Activated CD4-positive, alpha-beta T cell treated with anti-CD3 and anti-CD28 coated beads, Interleukin-2, amount 10 ng/mL, durations not matched to agents 7 days and 5 days (primary cell): ENCODE measurements around the gene TRAPPC12. TPM values are rescaled to one million over a fixed set of nuclear protein-coding genes. Genes with fewer than 3 reads are reported as not detected.

Source experiments
- CTCF ChIA-PET: fragments of 350-600 bp; sonication (Branson Sonifier 250); formaldehyde crosslinking; loops from one replicate; lab custom pipeline; 2021; ENCODE audit warnings: antibody characterized with exemption; lab: Charles Lee
- POLR2A ChIA-PET: fragments of 350-600 bp; sonication (Branson Sonifier 250); formaldehyde crosslinking; loops from one replicate; lab custom pipeline; 2021; ENCODE audit warnings: antibody characterized with exemption; lab: Charles Lee
- DNase-seq: peaks from one replicate; pipeline ENCODE4 v3.0.0-alpha.2; 2020
- H3K27ac Mint-ChIP-seq: one replicate; pipeline ENCODE4 v1.8.0; 2021; ENCODE audit warnings: mild to moderate bottlenecking, moderate library complexity, mixed read lengths
- H3K27me3 Mint-ChIP-seq: one replicate; pipeline ENCODE4 v1.8.0; 2021; ENCODE audit warnings: mixed read lengths
- H3K36me3 Mint-ChIP-seq: one replicate; pipeline ENCODE4 v1.8.0; 2021; ENCODE audit warnings: low read depth, mixed read lengths
- H3K4me1 Mint-ChIP-seq: one replicate; pipeline ENCODE4 v1.8.0; 2021; ENCODE audit warnings: mixed read lengths
- H3K4me3 Mint-ChIP-seq: one replicate; pipeline ENCODE4 v1.8.0; 2021; ENCODE audit warnings: mild to moderate bottlenecking, moderate library complexity, mixed read lengths
- H3K9me3 Mint-ChIP-seq: one replicate; pipeline ENCODE4 v1.8.0; 2021; ENCODE audit warnings: mixed read lengths
- total RNA-seq, 2 experiments: library from RNA; stranded (reverse); gene quantifications; one replicate each; pipeline ENCODE4 v1.2.3, GENCODE V29; 2021

TRAPPC12 gene
- total RNA-seq, 2 experiments from 2014 or later, result 84.0 to 88.0 TPM

DNA sequence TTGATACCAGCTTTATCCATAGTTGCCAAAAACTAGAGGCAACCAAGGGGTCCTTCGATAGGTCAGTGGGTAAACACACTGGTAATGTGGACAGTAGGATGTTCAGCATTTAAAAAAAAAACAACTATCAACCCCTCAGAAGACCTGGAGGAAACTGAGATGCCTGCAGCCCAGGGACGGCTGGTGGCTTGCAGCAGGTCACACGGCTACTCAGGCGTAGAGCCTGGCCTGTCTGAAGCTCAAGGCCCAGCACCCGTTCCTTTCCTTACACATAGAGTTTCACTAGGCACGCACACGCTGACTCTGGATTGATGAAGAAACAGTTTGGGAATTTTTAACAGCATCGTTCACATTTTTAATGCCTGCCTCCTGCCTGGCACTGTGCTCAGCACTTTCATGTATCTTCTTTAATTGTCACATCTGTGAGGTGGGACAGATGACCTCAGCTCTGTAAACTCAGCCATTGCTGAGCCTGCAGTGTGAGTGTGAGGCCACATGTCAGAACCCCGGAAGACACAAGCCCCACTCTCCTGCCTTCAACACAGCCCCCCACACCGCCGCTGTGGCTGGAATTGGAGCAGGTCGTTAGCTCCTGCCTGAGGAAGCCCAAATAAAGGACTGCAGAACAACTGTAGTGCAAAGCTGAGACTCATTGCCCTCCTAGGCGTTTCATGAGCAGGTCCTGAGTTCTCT is 40.7 kb downstream of the TRAPPC12 start:
- no peak overlapping the region for H3K4me3 Mint-ChIP-seq
- H3K27ac Mint-ChIP-seq, result no peak overlapping the region
- H3K27me3 Mint-ChIP-seq, result no peaks in the 10 kb centered on the region
- DNase-seq, result no peak
- H3K9me3 Mint-ChIP-seq, result no peaks in the 10 kb centered on the region
- ChIA-PET CTCF (interaction anchor here (0.8 to 1.4 kb wide), 4 partner anchors 7 to 26 kb away, joined by 3 to 6 read pairs (median 4); no protein-coding TSS in a partner anchor), POLR2A (no interaction called here)
- peaks cover 20% of the 10 kb centered on the region for H3K36me3 Mint-ChIP-seq
- peaks cover 2% of the 10 kb centered on the region for H3K4me1 Mint-ChIP-seq

GRCh38 chr2:3420769-3421397 is 41.4 kb downstream of the TRAPPC12 start:
- ChIA-PET CTCF (interaction anchor here (0.6 to 1.4 kb wide), 4 partner anchors 12 to 798 kb away, joined by 3 to 6 read pairs (median 4); no protein-coding TSS in a partner anchor), POLR2A (no interaction called here)
- no peaks in the 10 kb centered on the region for H3K9me3 Mint-ChIP-seq
- H3K4me3 Mint-ChIP-seq, result no peak overlapping the region
- H3K4me1 Mint-ChIP-seq, result peaks cover 2% of the 10 kb centered on the region
- DNase-seq, result no peak
- peaks cover 21% of the 10 kb centered on the region for H3K36me3 Mint-ChIP-seq
- no peak overlapping the region for H3K27ac Mint-ChIP-seq
- H3K27me3 Mint-ChIP-seq, result no peaks in the 10 kb centered on the region

GRCh38 chr2:3421580-3421979 is 42.1 kb downstream of the TRAPPC12 start:
- ChIA-PET POLR2A (no interaction called here), CTCF (interaction anchor here (1.2 kb wide), 1 partner anchor 20 kb away, joined by 4 read pairs; no protein-coding TSS in a partner anchor)
- no peaks in the 10 kb centered on the region for H3K27me3 Mint-ChIP-seq
- H3K9me3 Mint-ChIP-seq, result no peaks in the 10 kb centered on the region
- H3K36me3 Mint-ChIP-seq, result peaks cover 21% of the 10 kb centered on the region
- peaks cover 2% of the 10 kb centered on the region for H3K4me1 Mint-ChIP-seq
- DNase-seq, result no peak
- no peak overlapping the region for H3K27ac Mint-ChIP-seq
- H3K4me3 Mint-ChIP-seq, result no peak overlapping the region

DNA sequence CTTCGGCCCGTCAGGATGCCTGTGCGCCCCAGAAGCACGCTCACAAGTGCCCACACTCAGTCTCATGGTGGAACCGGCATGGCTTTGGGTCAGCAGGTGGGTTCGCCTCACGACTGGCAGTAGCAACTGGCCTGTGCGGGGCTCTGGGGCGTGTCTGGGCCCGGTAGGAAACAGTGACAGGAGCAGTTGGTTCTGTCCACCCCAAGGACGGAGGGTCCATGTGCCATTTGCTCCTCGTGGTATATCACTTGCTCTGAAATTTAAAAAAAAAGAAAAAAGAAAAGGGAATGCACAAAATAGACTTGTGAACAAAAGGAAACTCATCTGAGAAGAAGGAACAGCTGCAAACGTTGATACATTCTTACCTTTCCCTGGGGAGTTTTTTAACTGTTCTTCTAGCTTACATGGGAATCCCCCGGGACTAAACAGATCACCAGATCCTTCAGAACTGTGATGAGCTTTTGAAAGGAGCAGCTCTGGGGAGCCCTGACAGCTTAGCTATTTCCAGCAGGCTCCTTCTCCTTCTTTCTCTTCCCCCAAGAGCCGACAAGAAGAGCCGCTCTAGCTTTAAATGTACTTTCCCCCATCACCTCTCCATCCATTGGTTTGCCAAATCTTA is 42.8 kb downstream of the TRAPPC12 start:
- ChIA-PET CTCF (interaction anchor here (1.0 to 1.5 kb wide), 3 partner anchors 20 to 32 kb away, joined by 3 to 4 read pairs (median 3); no protein-coding TSS in a partner anchor), POLR2A (no interaction called here)
- Mint-ChIP-seq H3K9me3 (no peaks in the 10 kb centered on the region), H3K4me1 (peaks cover 2% of the 10 kb centered on the region), H3K27me3 (no peaks in the 10 kb centered on the region), H3K4me3 (no peak overlapping the region), H3K27ac (no peak overlapping the region), H3K36me3 (peaks cover 23% of the 10 kb centered on the region)
- DNase-seq, result no peak

DNA sequence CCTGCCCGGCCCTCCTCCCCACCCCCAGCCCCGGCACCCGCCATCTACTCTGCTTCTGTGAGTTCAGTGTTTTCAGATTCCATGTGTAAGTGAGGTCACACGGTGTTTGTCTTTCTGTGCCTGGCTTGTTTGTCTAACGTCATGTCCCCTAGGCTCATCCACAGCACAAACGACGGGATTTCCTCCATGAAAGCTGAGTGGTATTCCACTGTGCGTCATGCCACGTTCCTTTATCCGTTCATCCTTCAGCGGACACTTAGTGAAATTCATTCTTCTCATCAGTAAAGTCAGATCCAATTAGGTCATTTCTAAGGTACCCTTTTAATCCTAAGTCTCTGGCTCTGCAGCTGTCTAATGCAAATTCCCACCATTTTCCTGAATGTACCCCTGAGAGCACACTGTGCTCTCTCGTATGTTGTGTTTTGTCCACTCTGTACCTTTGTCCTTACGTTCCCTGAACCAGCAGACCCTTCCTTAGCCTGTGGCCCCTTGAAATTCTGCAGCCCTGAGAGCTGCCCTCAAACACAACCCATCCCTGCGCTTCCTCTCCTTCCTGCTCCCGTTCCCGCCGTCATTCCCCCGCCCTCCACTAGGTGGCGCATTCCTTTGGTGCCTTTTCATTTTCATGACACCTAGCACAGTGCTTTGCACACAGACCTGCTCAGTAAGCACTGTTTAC is 44.1 kb downstream of the TRAPPC12 start:
- H3K9me3 Mint-ChIP-seq, result no peaks in the 10 kb centered on the region
- H3K4me1 Mint-ChIP-seq, result peaks cover 2% of the 10 kb centered on the region
- ChIA-PET CTCF (interaction anchor here (1.0 to 1.5 kb wide), 4 partner anchors 9 to 228 kb away, joined by 3 to 4 read pairs (median 4); no protein-coding TSS in a partner anchor), POLR2A (no interaction called here)
- DNase-seq, result peak; percentile 76
- no peak overlapping the region for H3K27ac Mint-ChIP-seq
- no peak overlapping the region for H3K4me3 Mint-ChIP-seq
- no peaks in the 10 kb centered on the region for H3K27me3 Mint-ChIP-seq
- peaks cover 26% of the 10 kb centered on the region for H3K36me3 Mint-ChIP-seq

- H3K4me1 Mint-ChIP-seq, result peaks cover 6% of the 10 kb centered on the region
- H3K27ac Mint-ChIP-seq, result no peak overlapping the region
- DNase-seq, result no peak
- POLR2A ChIA-PET, result no interaction called here
- no peaks in the 10 kb centered on the region for H3K27me3 Mint-ChIP-seq
- no peaks in the 10 kb centered on the region for H3K9me3 Mint-ChIP-seq
- no peak overlapping the region for H3K4me3 Mint-ChIP-seq
- peaks cover 29% of the 10 kb centered on the region for H3K36me3 Mint-ChIP-seq
- CTCF ChIA-PET, result interaction anchor here (1.0 to 1.3 kb wide), 5 partner anchors 8 to 228 kb away, joined by 3 to 4 read pairs (median 4); no protein-coding TSS in a partner anchor
These were observed 44.8 kb downstream of the TRAPPC12 start for GRCh38 chr2:3424171-3424795.

DNA sequence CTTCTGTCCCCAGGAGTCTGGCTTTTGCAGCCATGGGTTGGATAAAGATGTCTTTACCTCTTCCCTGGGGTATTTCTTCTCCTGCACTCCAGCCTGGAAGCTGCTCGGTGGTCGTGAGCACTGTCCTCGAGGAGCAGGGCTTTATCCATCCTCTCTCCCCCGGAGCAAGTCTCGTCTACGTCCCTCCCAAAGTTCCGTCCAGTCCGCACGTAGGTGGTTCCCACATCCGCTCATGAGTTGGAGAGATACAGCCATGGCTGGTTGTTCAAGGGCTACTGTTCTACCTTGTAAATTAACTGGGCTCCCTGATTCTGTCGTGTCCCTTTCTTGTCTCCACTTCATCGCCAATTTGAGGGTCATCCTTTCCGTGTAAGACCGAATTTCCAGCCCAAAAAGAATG is 47.1 kb downstream of the TRAPPC12 start:
- Mint-ChIP-seq H3K4me3 (no peak overlapping the region), H3K27ac (no peak overlapping the region), H3K9me3 (no peaks in the 10 kb centered on the region), H3K27me3 (no peaks in the 10 kb centered on the region), H3K4me1 (peaks cover 6% of the 10 kb centered on the region), H3K36me3 (peaks cover 29% of the 10 kb centered on the region)
- DNase-seq, result no peak
- ChIA-PET CTCF (no interaction called here), POLR2A (no interaction called here)

- no peaks in the 10 kb centered on the region for H3K9me3 Mint-ChIP-seq
- DNase-seq, result no peak
- CTCF ChIA-PET, result interaction anchor here (1.0 kb wide), 1 partner anchor 8 kb away, joined by 3 read pairs; no protein-coding TSS in a partner anchor
- H3K27ac Mint-ChIP-seq, result no peak overlapping the region
- H3K4me1 Mint-ChIP-seq, result peaks cover 6% of the 10 kb centered on the region
- POLR2A ChIA-PET, result no interaction called here
- H3K27me3 Mint-ChIP-seq, result no peaks in the 10 kb centered on the region
- H3K36me3 Mint-ChIP-seq, result peaks cover 32% of the 10 kb centered on the region
- no peak overlapping the region for H3K4me3 Mint-ChIP-seq
These were observed 47.8 kb downstream of the TRAPPC12 start for GRCh38 chr2:3427272-3427671.

DNA sequence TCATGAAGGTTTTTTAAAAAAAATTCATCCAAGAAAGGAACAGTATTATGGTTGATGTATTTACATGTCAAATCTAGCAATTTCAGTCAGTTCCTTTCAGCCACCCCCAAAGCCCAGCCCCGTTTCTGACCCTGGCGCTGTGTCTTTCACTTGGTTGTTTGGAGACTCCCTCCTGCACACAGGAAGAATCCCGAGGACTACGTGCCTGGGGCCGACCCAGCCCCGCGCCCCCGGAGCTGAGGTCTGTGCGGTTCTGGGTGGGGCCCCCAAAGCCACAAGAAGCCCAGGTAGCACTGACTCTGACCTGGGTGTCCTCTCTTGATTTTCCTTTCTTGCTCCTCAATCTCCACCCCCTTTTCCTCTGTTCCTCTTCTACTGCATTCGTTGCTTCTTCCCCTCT is 49.1 kb downstream of the TRAPPC12 start:
- POLR2A ChIA-PET, result no interaction called here
- Mint-ChIP-seq H3K9me3 (no peaks in the 10 kb centered on the region), H3K4me3 (no peak overlapping the region), H3K27me3 (no peaks in the 10 kb centered on the region), H3K27ac (no peak overlapping the region), H3K4me1 (peaks cover 6% of the 10 kb centered on the region), H3K36me3 (peaks cover 27% of the 10 kb centered on the region)
- CTCF ChIA-PET, result no interaction called here
- DNase-seq, result no peak

DNA sequence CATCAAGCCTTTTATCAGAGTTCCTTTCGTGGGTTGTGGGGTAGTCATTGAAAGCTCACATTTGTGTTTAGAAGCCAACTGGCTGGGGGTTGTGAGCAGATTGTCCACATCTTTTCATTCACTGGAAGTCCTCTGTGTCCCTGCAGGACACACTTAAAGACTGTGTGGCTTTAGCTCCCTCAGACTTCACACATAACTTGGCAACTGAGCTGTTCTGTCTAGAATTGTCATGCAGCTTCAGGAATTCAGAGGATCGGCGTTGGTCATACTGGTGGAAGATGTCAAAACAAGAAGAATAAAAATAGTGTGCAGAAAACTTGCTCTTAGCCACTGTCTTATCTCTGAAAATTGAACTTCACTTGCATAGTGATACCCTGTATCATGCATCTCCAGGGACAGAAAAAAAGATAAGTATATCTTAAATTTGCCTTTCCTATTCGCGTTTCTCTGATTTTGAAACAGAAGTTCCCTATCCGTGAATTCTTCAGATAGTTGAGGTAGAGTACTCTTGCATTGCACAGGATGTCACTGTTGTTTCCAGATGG is 49.6 kb downstream of the TRAPPC12 start:
- H3K36me3 Mint-ChIP-seq, result peaks cover 21% of the 10 kb centered on the region
- H3K27me3 Mint-ChIP-seq, result no peaks in the 10 kb centered on the region
- H3K27ac Mint-ChIP-seq, result peak overlapping the region; percentile 48
- peaks cover 3% of the 10 kb centered on the region for H3K4me1 Mint-ChIP-seq
- H3K4me3 Mint-ChIP-seq, result no peak overlapping the region
- H3K9me3 Mint-ChIP-seq, result no peaks in the 10 kb centered on the region
- POLR2A ChIA-PET, result no interaction called here
- CTCF ChIA-PET, result no interaction called here
- no peak for DNase-seq

DNA sequence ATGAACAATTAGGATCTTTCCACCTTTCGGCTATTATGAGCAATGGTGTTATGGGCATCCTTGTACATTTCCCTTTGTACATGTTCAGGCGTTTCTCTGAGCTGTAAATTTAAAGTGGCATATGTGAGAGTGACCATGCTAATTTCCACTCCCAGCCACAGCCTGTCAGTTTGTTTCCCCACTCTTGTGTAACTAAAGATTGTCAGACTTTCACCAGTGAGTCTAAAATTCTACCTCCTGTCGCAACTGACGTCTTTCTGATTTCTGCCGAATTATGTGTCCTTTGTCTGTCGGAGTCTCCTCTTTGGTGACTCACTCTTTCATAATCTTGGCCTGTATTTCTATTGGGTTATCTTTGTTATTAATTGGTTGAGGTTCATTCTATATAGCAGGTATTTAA is 50.7 kb downstream of the TRAPPC12 start:
- peaks cover 14% of the 10 kb centered on the region for H3K36me3 Mint-ChIP-seq

More for the DNA sequence above, 50.7 kb downstream of the TRAPPC12 start:
- CTCF ChIA-PET, result no interaction called here
- DNase-seq, result no peak
- Mint-ChIP-seq H3K27me3 (no peaks in the 10 kb centered on the region), H3K4me1 (peaks cover 3% of the 10 kb centered on the region), H3K9me3 (no peaks in the 10 kb centered on the region), H3K4me3 (no peak overlapping the region), H3K27ac (no peak overlapping the region)
- POLR2A ChIA-PET, result no interaction called here
